ENCODE results near the gene NGEF.

NGEF gene

GRCh38 chr2:232957657-232958090 is 55.4 kb downstream of the NGEF start:
- no peak for DNase-seq

DNA sequence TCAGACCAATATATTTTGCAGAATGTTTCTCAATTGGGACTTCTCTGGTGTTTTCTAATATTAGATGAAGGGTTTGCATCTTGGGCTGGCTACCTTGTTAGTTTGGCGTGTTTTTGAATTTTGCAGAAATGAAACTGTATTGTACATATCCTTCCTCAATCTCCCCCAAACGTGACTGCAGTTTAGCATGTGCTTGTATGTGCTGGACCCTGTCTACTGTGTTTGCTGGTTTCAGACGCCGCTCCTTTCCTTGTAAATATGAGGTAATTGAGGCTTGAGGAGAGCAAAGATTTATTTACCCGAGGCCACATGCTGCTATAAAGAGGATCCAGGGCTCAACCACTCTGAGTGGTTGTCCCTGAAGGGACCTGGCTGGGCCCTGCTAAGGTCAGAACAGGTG is 57.2 kb downstream of the NGEF start:
- no peak for DNase-seq

- DNase-seq, result no peak
Measured at GRCh38 chr2:232954691-232955090, 58.4 kb downstream of the NGEF start.

DNA sequence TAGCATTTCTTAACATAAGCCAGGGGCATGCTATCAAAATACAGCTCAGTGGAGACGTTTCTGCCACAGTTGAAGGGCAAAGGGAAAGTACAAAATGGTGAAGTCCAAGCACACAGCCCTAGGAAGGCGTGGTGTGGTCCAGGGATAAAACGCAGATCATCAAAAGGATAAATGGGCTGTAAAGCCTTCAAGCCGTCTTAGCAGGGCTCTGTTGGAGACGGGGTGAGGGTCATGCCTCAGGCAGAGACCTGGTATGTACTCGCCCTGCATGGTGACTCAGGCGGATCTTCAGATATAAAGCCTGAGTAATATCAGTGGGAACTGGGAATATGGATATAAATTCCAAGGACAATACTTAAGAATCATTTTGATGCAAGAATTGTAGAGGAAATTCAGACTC is 61.2 kb downstream of the NGEF start:
- DNase-seq, result no peak

DNA sequence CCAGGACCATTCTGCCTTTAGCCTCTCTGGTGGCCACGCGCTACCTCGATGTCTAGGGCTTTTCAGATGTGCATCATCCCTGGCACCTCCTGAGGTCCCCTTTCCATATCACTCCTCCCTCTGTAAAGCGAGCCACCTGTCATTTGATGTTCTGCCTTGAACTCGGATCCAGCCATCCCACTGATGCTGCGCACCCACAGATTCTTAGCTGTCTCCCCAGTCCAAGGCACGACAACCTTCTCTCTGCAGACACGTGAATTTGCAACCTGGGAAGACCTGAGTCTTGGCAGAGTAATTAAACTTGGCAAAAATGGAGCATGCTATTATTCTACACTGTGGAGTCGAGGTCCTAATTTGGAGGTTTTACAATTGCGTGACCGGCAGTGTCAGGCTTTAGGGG is 61.9 kb downstream of the NGEF start:
- DNase-seq, result no peak

GRCh38 chr2:232950751-232951150 is 62.3 kb downstream of the NGEF start:
- DNase-seq, result no peak

DNA sequence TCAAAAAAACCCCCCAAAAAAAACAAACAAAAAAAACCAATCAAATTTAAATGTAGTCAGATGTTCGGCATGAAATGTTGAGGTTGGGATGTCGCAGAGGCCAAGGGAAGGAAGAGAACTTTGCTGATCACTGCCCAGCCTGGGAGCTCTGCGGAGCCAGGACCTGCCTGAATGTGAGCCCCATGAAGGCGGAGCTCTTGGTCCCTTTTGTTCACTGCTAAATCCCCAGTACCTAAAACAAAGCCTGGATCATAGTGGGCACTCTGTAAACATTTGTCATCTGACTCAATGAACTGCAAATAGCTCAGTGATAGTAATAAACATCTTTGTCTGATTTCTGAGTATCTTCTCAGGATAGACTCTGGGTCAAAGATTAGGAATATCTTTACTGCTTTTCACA is 64.0 kb downstream of the NGEF start:
- no peak for DNase-seq

DNA sequence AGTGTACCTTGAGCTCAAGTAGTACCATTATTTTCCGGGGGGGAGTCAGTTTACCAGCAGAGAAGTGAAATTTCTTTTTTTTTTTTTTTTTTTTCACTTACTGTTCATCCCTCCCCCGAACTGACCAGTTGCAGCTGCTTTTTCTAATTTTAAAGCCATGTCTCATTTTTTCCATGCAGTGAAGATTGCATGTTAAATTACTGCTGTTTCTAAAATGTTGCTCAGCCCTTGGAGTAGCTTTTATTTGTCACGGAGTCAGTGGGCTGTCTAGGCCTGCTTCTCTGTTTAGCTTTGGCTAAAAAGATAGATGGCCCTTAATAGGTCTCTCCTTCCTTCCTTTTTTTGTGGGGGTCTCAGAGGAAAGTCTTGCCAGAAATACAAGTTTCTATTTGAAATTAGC is 70.2 kb downstream of the NGEF start:
- DNase-seq, result no peak

- DNase-seq, result no peak
Measured at GRCh38 chr2:232941912-232942594, 71.0 kb downstream of the NGEF start.

DNA sequence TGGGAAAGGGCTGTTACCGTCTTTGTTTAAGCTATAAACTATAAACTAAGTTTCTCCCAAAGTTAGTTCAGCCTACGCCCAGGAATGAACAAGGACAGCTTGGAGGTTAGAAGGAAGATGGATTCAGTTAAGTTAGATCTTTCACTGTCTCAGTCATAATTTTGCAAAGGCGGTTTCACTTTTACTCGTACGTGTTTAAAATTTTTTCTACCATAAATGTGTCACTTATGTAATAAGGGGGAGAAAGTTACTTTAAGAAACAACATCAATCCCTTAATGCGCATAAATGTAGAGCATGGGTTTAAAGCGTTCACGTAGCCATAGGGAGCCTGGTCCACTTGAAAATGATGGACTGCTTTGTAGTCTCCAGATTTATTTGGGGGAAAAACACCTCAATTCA is 71.7 kb downstream of the NGEF start:
- no peak for DNase-seq

GRCh38 chr2:232940724-232941123 is 72.3 kb downstream of the NGEF start:
- DNase-seq, result no peak

GRCh38 chr2:232937278-232937906 is 75.7 kb downstream of the NGEF start:
- DNase-seq, result no peak

GRCh38 chr2:232931636-232932035 is 81.4 kb downstream of the NGEF start:
- no peak for DNase-seq

- DNase-seq, result no peak
Measured at GRCh38 chr2:232930059-232930400, 83.0 kb downstream of the NGEF start.

GRCh38 chr2:232929303-232930058 is 83.6 kb downstream of the NGEF start:
- no peak for DNase-seq

GRCh38 chr2:232928551-232929302 is 84.3 kb downstream of the NGEF start:
- DNase-seq, result no peak

GRCh38 chr2:232927793-232928550 is 85.1 kb downstream of the NGEF start:
- DNase-seq, result no peak

GRCh38 chr2:232927032-232927792 is 85.8 kb downstream of the NGEF start:
- DNase-seq, result no peak

- DNase-seq, result no peak
Measured at GRCh38 chr2:232926431-232926939, 86.6 kb downstream of the NGEF start.

DNA sequence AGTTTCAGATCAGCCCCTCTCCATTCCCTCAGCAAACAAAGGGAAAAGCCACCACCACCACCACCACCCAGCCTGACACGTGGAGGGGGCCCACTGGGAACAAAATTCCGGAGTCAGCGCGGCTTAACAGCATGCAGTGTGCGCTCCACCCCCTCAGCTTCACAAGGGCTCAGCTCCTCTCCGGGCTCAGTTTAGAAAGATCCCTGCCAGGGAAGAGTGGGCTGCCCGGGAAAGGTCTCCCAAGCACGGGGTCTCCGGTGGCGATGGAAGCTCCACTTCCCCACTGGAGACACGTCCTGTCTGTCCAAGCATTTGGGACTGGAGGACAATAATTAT is 87.3 kb downstream of the NGEF start:
- DNase-seq, result no peak

DNA sequence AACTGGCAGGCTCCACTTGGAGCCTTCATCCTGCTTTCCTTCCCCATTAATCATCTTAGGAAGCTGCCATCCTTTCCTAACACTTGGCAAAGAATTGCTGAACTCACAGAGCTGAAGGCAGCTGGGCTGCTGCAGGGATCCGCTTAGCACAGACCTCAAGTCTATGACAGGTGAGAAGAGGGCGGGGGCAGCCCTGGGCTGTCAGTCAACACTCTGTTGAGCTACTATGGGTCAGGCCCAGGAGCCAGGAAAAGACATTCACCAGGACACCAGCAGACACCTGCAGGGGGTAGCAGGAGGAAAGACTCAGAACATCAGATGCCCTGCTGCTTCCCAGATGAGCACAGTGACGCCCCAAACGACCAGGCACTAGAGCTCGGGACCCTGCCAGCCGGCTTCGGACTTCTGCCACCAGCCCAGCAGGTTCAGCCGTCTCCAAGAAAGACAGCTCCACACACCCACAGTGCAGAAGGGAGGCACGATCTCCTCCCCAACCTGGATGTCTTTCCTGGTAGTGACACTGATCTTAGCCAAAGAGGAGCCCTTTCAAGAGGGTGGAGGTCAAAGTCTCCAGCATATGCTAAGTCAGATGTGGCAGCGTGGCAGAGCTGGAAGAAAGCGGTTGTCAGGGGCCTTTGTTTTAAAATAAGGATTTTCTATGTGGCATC is 87.8 kb downstream of the NGEF start:
- no peak for DNase-seq

All from amniotic stem cell (primary cell).